H7 (cell line): ENCODE results near the gene CMSS1. TPM values are rescaled to one million over a fixed set of nuclear protein-coding genes. Genes with fewer than 3 reads are reported as not detected.

Experiments
- DNase-seq: peaks from one replicate; pipeline ENCODE4 v3.0.0; 2012
- H3K27me3 ChIP-seq: 2 replicates; pipeline ENCODE4 v1.6.0; 2011; ENCODE audit warnings: mild to moderate bottlenecking, low read length; ENCODE audit not compliant: control insufficient read depth, insufficient read depth
- H3K36me3 ChIP-seq: replicated peaks from 2 replicates; pipeline ENCODE4 v1.5.1; 2011; ENCODE audit warnings: low read length; ENCODE audit not compliant: control insufficient read depth, insufficient read depth
- H3K4me3 ChIP-seq: 2 replicates; pipeline ENCODE4 v1.5.1; 2011; ENCODE audit warnings: low read depth, mild to moderate bottlenecking, control low read depth, low read length, moderate library complexity; ENCODE audit not compliant: insufficient read depth
- total RNA-seq: library from RNA; depleted of rRNA; stranded (reverse); fragments of >200 nt; shearing (Covaris generic); gene quantifications from 2 replicates; pipeline ENCODE4 v1.2.3, GENCODE V29; 2014

CMSS1 gene
- total RNA-seq, 1 experiment from 2014 or later: 44.6 TPM

DNA sequence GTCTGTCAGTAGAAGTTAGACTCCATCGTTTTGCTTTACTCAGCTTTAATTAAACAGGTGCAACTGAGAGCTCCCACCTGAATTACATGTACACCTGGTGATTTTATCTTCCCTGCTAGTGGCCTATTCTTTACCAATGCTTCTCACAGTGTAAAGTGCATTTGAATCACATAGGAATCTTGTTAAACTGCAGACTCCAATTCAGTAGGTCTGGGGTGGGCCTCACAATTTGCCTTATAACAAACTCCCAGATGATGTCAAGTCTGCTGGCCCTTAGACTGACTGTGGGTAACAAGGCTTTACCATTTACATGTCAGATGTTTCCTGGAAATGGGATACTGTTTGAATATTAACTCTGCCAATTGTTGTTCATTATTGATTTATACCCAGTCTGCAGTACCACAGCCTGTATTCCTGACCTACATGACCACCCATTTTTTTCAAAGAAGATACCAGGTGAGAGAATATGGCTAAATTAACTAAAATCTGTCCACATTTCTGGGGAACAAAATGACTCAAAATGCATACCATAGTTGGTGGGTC, 37.2 kb downstream of the CMSS1 start:
- no peaks in the 10 kb centered on the region for H3K27me3 ChIP-seq
- DNase-seq: no peak
- no peaks in the 10 kb centered on the region for H3K36me3 ChIP-seq
- no peak overlapping the region for H3K4me3 ChIP-seq

DNA sequence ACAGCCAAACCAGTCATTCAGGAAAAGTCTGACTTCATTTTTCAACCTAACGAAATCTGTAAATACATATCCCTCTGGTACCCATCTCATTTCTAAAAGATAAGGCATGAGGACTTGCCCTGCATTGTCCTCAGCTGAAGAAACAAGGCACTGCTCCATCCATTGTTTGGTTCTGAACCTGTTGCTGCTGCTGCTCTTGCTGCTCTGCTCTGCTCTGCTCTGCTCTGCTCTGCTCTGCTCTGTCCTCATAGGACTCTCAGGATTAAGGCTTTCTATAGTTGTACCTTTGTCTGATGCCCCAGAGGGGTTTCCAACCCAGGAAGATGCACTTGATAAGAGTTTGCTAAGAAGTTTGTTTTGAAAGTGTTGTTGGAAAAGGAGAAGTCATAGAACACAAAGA, 38.2 kb downstream of the CMSS1 start:
- H3K4me3 ChIP-seq: no peak overlapping the region
- H3K36me3 ChIP-seq: no peaks in the 10 kb centered on the region
- no peak for DNase-seq
- no peaks in the 10 kb centered on the region for H3K27me3 ChIP-seq

DNA sequence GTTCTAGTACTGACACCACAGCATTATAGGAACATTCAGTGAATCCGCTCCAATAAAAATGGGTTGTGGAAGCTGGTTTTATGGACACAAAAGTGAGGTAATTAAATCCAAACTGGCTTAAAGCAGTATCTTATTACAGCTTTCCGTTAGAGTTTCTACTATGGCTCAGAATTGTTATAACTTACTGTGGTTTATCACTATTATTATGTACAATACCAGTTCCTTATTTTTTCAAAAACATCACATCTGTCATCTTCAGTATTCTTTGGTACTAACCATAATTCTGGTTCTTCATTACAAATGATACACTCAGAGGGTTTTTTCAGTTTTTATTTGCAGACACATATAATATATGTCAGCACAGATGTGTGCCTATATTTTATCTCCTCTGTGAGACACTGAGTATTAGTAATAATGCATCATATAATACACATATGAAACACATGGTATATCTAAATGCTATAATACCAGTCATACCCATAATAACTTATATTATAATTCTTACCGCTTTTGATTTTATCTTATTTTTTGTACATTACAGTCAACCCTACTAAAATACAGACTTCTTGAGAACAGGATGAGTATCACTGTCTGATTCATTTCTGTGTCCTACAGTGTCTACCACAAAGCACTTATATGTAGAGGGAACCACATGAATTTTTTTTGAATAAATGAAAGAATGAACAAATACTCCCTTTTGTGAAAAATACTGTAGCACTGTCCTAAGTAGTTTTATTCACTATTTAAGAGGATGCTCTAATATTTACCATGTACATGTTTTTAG, 39.0 kb downstream of the CMSS1 start:
- DNase-seq: no peak
- Histone ChIP-seq H3K36me3 (no peaks in the 10 kb centered on the region), H3K4me3 (no peak overlapping the region), H3K27me3 (no peaks in the 10 kb centered on the region)

DNA sequence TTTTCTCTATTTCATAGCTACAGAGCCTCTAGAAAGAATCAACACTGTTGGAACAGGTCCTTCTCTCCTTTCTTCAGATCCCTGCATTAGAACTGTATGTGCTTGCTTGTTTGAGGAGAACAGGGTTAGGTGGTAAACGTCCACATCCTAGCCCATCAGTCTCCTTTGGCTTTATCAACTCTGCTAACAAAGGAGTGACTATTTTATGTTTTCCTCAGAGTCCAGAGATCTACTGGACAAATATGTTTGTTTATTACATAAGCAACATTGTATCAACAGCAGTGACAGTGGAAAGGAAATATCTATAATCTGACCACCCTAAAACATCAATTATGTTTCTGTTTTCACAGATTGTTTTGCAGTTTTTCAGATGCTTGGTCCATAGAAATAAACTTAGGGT, 39.6 kb downstream of the CMSS1 start:
- Histone ChIP-seq H3K4me3 (no peak overlapping the region), H3K27me3 (no peaks in the 10 kb centered on the region), H3K36me3 (no peaks in the 10 kb centered on the region)
- no peak for DNase-seq

DNA sequence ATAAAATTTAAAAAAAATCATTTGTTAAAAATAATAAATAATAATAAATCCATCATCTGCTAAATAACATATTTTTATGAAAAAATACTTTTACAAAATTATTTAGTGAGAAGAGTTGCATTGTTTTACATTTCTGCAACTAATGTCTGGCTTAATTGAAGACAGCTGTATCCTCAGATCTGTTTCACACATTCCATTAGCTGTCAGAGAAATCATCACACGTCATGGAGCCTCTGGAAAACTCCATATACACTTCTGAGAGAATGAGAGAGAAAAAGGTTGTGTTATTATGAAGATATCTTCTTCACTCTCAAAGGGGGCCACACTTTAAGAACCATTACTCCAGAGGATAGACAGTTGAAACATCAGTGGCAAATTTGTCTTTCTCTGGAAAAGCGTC, 40.8 kb downstream of the CMSS1 start:
- no peak for DNase-seq
- H3K27me3 ChIP-seq: no peaks in the 10 kb centered on the region
- H3K4me3 ChIP-seq: no peak overlapping the region
- H3K36me3 ChIP-seq: no peaks in the 10 kb centered on the region

DNA sequence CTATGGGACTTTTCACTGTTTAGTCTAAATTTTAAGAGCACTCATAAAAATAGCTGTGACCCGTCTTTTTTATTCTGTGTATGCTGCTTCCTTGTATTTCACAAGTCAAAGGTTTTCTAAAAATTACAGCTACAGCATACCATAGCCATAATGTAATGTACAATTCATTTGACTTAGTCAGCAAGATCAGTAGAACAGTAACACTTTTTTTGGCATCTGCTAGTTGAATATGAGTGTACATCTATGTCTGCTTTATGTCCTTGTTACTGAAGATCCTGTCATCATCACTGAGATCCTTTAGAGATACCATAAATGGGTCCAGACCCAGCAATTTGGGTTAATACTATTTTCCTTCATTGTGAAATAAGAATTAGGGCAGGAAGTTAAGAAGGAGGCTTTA, 42.2 kb downstream of the CMSS1 start:
- Histone ChIP-seq H3K4me3 (no peak overlapping the region), H3K36me3 (no peaks in the 10 kb centered on the region), H3K27me3 (no peaks in the 10 kb centered on the region)
- DNase-seq: no peak

DNA sequence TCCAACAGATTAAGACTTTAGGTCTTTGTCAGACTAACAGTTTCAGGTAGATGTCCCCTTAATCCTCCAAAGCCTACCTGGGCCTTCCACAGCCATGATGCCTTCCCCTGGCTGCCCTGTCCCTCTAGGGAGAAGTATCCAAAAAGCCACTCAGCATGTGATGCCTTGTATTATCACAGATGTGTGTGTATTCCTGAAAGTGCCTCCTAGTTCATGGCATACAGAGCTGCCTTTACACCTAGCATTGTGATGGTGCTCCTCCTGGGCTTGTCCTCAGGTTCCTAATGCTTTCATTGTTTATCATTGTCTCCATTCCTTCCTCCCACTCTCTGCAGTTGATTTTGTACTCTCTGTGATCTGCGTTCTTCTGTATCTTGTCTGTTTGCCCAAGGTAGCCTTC, 43.6 kb downstream of the CMSS1 start:
- DNase-seq: no peak
- H3K36me3 ChIP-seq: no peaks in the 10 kb centered on the region
- H3K4me3 ChIP-seq: no peak overlapping the region
- no peaks in the 10 kb centered on the region for H3K27me3 ChIP-seq

DNA sequence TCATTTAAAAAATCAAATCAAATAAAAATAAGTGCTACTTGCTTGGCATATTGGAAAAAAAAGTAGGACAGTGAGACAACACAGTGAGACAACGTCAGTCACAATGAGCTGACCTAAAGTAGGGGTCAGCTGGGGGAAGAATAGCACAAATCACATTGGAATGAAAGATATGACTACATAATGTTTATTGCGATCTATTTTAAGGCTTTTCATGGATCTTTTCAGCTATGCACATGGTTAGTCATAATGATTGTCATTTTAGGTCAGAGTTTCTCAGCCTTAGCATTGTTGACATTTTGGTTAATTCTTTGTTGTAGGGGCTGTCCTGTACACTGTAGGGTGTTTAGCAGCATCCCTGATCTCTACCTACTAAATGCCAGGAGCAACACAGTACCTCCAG, 44.5 kb downstream of the CMSS1 start:
- Histone ChIP-seq H3K27me3 (no peaks in the 10 kb centered on the region), H3K36me3 (no peaks in the 10 kb centered on the region), H3K4me3 (no peak overlapping the region)
- DNase-seq: no peak

DNA sequence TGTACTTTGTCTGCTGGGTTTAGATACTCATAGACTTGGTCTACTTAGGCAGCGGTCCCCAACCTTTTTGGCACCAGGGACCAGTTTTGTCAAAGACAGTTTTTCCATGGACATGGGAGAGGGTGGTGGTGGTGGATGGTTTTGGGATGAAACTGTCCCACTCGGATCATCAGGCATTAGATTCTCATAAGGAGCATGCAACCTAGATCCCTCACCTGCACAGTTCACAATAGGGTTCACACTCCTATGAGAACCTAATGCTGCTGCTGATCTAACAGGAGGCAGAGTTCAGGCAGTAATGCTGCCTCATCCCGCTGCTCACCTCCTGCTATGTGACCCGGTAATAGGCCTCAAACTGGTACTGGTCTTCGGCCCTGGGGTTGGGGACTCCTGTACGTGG, 45.3 kb downstream of the CMSS1 start:
- Histone ChIP-seq H3K27me3 (no peaks in the 10 kb centered on the region), H3K4me3 (no peak overlapping the region), H3K36me3 (no peaks in the 10 kb centered on the region)
- no peak for DNase-seq

DNA sequence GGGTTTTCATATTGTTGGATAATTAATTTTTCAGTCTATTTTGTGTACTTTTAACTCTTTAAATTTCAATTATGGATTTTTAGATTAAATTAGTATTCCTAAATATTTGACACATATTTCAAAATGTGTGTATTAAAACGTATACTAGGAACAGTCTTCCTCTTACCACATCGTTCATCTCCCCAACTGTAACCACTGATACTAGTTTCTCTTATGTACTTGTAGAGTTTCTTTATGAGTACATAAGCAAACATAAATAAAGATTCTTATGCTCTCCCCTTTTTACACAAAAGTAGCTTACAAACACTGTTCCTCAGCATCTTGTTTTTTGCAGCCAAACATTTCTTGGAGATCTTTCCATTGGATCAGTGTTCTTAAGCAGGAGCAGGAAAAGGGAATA, 45.9 kb downstream of the CMSS1 start:
- Histone ChIP-seq H3K4me3 (no peak overlapping the region), H3K36me3 (no peaks in the 10 kb centered on the region), H3K27me3 (no peaks in the 10 kb centered on the region)
- DNase-seq: no peak

DNA sequence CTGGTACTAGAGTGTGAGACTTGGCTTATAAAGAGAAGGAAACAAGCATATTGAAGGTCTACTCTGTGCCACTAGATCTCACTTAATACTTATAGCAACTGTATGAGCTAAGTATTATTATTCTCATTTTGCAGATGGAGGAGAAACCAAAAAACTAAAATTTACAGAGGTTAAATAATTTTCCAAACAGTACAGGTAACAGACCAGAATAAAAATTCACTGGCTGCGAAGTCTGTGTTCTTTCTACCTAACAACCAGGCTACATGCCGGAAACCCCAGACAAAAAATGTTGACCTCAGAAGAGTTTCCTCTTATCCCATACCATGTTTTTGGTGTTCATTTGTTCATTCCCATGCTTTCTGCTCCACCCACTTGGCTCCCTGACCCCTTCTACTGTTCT, 46.6 kb downstream of the CMSS1 start:
- Histone ChIP-seq H3K27me3 (no peaks in the 10 kb centered on the region), H3K36me3 (no peaks in the 10 kb centered on the region), H3K4me3 (no peak overlapping the region)
- DNase-seq: no peak

DNA sequence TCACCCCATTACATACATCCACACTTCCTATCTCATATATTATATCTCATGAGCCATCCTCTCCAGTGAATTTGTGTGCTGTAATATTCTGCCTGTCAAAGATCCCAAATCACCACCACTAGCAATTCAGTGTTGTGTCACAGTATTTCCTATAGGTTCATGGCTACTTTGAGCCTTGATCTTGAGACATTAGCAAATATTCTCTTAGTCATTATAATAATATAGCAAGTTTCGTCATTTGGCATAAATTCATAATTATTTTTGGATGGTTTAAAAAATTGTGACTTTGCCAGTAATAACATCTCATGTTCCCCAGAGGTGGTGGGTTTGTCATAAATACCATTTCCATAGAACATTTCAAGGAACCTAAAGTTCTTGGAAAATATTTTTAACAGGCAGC, 47.7 kb downstream of the CMSS1 start:
- H3K27me3 ChIP-seq: no peaks in the 10 kb centered on the region
- no peak for DNase-seq
- no peak overlapping the region for H3K4me3 ChIP-seq
- H3K36me3 ChIP-seq: no peaks in the 10 kb centered on the region

DNA sequence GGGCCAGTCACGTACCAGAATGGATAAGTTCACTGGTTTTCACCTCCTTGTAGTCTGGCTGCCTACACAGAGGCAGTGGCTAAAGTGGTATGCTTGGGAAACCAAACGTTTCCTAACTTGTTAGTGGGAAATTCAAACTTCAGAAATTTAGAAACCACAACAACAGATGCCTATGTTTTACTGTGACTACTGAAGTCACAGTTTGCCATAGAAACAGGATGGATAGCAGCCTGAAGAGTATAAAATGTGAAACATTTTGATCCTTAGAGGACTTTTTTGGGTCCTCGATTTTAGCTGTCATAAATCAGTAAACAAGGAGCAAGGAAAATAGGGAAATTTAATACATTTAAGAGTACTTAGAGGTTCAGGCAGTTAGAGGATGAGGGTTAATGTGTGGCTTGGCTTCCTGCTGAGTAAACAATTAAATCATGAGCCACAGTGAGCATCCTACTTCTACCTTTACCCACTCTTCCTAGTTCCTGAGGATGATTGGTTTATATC, 48.6 kb downstream of the CMSS1 start:
- Histone ChIP-seq H3K4me3 (no peak overlapping the region), H3K36me3 (no peaks in the 10 kb centered on the region), H3K27me3 (peaks cover 1% of the 10 kb centered on the region; the same call in 1 of the 2 replicates)
- DNase-seq: no peak

DNA sequence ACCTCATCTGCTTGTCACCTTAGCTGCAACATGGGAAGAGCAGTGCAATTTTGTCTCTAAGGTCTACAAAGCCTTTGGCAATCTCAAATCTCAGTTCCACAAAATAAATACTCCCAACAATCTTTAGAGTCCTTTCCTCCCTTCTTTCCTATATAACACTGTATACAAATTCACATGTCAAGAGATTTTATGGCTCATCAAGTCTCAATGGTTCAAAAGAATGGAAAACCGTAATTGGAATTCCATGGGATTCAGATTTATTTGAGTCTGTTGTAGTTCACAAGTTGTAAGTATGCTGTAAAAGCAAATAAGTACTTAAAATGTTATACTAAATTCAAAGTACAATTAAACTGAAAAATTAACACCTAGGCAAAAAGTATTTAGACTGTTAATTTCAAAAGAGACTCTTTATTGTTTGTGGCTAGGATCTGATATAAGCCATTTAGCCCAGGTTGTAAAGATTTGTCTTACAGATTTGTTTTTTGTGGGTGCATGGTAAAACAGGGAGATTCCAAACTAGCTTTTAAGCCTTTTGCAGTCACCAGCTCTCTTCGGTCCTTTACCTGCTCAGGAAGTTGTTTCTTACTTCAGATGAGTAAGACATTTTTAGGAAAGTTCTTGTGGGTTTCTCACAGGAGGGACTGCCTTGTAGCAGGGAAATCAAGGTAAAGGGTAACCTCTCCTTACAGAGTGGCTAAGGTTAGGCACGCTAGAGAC, 50.1 kb downstream of the CMSS1 start:
- Histone ChIP-seq H3K27me3 (peaks cover 3% of the 10 kb centered on the region; the same call in 1 of the 2 replicates), H3K4me3 (no peak overlapping the region), H3K36me3 (no peaks in the 10 kb centered on the region)
- no peak for DNase-seq

DNA sequence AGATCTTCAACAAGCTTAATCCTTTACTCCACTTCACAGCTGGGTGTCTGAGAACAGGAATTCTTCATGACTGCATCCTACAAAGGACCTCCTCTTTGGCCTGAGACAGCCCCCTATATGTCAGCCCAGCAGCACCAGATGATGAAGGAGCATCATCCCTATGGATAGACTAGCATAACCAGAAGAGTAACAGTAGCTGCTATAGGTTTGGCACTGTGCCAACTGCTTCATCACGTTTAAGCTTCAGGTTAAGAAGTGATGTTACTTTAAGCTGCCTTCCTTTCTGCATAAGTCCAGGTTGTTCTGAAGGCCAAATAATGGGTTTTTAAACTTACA, 50.6 kb downstream of the CMSS1 start:
- DNase-seq: peak; percentile 16
- Histone ChIP-seq H3K36me3 (no peaks in the 10 kb centered on the region), H3K27me3 (peaks cover 5% of the 10 kb centered on the region; the same call in 1 of the 2 replicates), H3K4me3 (no peak overlapping the region)
